GM19351 (cell line): Measurements from ENCODE around the gene GRIK3.

ENCODE experiments used
- ATAC-seq: cut with Tn5 transposase; IDR thresholded peaks from one replicate; pipeline ENCODE4 v1.9.1; 2021; ENCODE audit warnings: mild to moderate bottlenecking, moderate library complexity; ENCODE audit not compliant: unreplicated experiment

GRIK3 gene

DNA sequence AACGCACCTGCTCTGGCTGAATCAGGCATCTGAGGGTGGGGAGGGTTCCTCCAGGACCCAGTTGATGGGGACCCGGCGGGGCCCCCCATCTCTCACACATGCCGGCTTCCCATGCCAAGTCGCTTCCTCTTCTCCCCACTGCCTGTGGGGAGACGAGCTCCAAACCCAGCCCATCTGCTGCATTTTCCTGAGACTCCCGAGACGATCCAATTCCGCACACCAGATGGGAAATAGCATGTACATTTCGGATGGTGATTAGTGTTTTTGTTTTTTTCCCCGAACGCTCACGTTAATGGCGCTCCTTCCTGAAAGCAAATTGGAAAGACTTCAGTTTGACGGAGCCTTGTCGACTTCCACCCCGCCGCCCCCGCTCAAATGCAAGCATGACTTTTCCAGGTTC, 13.2 kb upstream of the GRIK3 start:
- ATAC-seq: no peak

DNA sequence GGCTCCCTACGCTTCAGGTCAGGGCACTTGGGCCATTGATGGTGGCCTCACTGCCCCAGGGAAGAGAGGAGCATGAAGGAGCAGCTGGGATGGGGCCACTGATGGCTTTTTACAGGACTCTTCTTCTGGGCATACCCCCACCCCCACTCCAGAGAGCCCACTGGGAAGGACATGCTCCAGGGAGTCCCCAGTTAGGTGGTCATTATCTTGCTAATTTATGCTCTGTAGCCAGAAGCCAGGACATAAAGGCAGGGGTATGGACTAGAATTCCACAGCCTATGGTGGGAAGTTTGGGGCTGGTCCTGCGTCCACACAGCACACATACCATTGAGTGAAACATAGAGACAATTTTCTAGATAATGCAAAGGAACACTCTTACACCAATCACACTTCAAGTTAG, 8.8 kb upstream of the GRIK3 start:
- ATAC-seq: no peak

- ATAC-seq: no peak
Observed at GRCh38 chr1:37042506-37042905, 8.2 kb upstream of the GRIK3 start.

DNA sequence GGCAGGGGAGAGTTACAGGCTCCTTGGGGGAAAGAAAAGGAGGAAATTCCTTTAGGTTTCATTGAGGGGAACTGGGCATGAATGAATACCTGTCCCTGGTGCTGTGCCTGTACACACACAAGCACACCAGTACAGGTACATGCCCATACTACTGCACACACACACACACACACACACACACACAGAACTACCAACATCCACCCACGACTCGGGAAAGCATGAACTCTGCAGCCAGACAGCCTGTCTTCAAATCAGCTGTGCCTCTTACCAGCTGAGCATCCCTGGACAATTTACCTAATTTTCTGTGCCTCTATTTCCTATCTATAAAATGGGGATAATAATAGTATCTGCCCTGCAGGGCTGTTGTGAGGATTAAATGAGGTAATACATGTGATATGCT, 7.2 kb upstream of the GRIK3 start:
- ATAC-seq: no peak

DNA sequence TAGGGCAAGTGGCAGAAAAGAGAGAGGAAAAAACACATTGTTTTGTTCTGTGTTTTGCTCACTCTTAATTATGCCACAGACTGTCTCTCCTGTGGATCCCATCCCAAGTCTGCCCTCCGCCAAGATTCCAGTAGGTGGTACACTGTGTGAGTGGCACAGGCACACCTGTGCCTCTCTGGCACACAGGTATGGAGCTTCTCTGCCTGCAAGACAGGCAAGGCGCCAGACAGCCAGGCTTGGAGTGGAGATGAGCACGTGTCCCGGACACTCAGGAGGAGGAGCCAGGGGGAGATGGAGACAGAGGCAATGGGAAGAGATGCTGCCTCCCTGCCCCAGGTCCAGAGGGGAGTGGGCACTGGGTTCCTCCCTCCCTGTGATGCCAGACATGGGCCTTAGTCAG, 6.5 kb upstream of the GRIK3 start:
- ATAC-seq: no peak

GRCh38 chr1:37040261-37040660, 5.9 kb upstream of the GRIK3 start:
- ATAC-seq: no peak

- ATAC-seq: no peak
Observed at GRCh38 chr1:37038227-37039093, 4.1 kb upstream of the GRIK3 start.

GRCh38 chr1:37037690-37038089, 3.4 kb upstream of the GRIK3 start:
- ATAC-seq: no peak

DNA sequence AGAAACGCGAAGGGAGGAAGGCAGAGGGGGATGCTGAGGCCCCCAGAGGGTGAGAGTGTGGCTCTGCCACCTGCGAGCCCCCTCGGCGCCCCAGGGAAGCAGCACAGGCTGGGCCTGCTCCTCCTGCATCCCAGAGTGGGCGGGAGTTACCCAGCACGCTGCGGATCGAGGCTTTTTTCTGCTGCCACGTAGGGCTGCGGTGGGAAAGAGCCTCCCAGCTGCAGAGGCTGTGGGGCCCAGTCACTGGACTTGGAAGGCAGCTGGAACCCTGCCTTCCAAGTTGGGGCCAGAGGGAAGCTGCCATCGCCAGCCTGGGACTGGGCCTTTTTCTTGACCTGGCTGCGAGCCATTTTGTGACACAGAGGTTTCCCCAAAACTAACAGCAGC, 2.3 kb upstream of the GRIK3 start:
- no peak for ATAC-seq

- no peak for ATAC-seq
Observed at GRCh38 chr1:37035796-37036666, 1.7 kb upstream of the GRIK3 start.

GRCh38 chr1:37035014-37035691, 838 bp upstream of the GRIK3 start:
- no peak for ATAC-seq

- ATAC-seq: no peak
Observed at GRCh38 chr1:37033355-37034101, 787 bp downstream of the GRIK3 start.

DNA sequence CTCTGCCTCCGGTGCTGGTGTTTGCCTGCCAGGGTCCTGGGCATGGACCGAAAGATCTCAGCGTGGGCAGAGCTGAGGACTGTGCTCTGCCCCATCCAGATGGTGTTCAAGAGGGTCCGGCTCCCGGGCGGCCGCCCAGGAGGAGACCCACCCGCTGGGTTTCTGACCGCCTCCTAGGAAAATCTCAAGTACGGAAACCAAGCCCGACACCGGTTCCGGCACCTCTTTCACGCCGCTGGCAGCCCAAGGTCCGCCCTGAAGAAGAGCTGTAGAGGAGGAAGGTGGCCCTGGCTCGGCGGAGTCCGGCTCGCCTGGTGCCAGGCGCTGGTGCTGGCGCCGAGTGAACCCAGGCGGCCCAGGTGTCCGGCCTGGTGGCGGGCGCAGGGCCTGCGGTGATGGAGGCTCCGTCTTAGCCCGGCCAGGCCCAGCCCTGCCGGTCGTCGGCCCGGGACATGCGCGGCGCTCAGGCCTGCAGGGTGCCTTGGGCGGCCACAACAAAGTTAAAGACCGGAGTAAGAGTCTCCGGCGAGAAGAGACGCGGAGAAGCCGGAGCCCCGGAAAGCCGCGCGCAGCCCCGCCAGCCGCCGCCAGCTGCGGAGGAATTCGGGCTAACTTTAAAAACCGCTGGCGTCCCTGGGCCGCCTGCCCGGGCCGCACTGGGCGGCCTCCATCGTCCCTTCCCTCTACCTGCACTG, 1.5 kb downstream of the GRIK3 start:
- ATAC-seq: no peak

DNA sequence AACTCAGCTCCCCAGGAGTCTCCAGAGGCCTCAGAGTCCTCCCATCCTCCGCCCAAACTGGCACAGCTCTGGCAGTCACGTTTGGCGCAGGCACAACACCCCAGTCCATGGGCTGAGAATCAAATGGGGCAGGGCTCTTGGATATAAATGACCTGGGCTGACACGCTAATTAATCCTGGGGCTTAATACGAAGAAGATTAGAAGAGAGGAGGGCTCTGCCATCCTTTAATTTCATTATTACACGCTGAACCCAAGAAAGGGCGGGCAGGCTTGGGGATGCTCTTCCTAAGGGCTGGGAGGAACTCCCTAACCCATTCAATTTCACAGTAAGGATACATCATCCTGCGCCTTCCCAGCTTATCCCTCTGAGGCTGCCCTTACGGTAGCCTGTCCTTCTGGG, 2.4 kb downstream of the GRIK3 start:
- ATAC-seq: no peak

DNA sequence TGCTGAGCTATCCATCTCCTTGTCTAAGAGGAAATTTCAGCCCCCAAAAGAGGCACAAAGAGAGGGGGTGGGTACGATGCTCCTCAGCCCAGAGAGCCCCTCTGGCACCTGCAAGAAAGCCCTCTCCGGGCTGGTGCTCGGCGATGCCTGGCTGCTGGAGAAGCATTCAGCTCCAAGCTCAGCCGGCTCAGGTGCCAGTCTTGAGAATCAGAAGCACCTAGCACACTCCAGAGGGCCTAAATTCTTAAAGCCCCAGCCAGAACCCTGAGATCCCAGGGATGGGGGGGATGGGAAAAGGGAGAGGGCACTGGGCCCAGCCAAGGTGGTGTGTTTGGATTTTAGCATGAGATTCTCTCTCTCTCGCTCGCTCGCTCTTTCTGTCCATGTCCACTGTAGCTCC, 2.9 kb downstream of the GRIK3 start:
- no peak for ATAC-seq

GRCh38 chr1:37028981-37029617, 5.2 kb downstream of the GRIK3 start:
- no peak for ATAC-seq

DNA sequence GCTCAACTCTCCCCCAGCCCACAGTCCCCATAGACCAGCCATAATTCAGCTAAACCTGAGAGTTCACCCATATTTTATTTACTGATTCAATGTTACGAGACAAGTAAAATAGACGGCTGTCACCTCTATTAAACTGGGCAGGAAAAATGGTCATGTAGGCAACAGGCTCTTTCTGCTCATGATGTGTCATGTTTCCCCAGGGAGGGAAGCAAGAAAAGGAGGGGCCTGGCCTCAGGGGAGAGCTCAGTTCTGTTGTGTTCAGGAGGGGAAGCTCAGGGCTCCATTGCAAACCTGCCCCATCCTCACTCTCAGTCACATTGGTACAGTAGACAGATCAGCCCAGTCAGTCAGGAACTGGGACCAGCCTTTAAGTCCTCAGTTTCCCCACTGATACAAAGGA, 12.8 kb downstream of the GRIK3 start:
- no peak for ATAC-seq

DNA sequence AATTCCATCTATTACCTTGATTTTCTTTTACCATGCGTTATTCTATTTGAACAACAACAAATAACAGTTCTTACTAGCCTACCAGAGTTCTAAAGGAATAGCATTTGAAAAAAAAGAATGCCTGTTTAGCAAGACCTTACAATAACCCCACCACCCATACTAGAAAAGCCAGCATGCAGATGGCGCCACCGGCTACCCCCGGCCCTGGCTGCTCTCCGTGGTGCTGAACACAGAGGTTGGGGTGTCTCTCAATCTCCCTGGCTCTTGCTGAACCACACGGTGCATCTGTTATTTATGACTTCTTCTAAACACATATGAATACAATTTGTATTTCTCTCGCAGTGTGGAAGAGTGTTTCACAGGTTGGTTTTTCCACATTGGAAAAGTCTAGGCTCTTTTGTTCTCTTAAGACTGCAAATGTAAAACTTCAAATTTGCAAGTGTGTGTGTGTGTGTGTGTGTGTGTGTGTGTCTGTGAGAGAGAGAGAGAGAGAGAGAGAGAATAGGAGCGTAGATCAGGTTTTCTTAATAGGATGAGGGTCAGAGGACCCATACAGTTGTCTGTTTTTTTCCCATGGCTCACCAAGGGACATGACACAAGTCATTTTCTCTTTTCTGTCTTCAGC, 13.6 kb downstream of the GRIK3 start:
- ATAC-seq: no peak

DNA sequence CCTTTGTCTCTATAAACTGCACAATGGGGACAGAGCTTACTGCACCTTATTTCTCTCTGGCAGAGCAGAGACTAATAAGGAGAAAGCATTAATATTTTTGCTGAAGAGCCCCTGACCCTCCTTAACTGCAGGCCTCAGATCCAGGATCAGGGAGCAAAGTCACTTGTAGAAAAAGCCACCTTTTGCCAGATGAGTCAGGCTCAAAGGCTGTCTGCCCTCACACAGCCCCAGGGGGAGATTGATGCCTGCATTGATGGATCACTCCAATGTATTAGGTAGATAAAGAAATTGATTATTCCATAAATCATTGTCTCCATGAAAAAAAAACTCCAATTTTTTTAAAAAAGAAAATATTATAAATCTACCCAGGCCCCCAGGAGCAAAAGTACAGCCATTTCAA, 15.8 kb downstream of the GRIK3 start:
- no peak for ATAC-seq
